C4-2B (cell line): ENCODE measurements around the gene ABAT.
"Not testable (repeated sequence)": the region's sequence is repeated elsewhere in the genome, so short reads cannot be mapped to it uniquely, and the experiment has no call there.

Experiments
- H3K27ac ChIP-seq: fragments of 450-650 bp; 2 replicates; pipeline ENCODE4 v1.5.1; 2017
- ZFX ChIP-seq: fragments of 450-650 bp; IDR thresholded peaks from 2 replicates; pipeline ENCODE4 v1.6.1; 2017
- TF ChIP-seq, protein P1 (sequence below): fragments of 450-650 bp; conservative IDR thresholded peaks from 2 replicates; pipeline ENCODE4 v1.5.1; 2017; ENCODE audit warnings: mild to moderate bottlenecking

The ABAT gene

DNA sequence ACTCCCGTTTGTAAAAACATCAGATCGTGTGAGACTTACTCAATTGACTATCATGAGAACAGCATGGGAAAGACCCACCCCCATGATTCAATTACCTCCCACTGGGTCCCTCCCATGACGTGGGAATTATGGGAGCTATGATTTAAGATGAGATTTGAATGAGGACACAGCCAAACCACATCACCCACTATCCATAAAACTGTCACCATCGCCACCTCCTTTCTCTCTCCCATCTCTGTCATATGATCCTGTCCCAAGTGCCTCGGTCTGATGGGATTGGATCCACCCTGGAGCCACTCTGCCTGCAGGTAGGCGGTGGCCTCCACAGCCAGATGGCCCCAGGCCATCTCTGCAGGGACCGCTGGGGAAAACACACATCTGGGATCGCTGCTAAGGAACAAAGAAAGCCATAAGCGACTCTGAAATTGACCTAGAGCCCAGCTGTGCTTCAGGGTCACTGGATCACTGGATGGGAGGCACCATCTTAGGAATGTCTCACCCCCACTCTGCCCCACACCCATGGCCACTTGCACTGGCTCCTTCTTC is 61.8 kb downstream of the ABAT start:
- no peak for TF ChIP-seq ZFX
- TF ChIP-seq, protein P1, sequence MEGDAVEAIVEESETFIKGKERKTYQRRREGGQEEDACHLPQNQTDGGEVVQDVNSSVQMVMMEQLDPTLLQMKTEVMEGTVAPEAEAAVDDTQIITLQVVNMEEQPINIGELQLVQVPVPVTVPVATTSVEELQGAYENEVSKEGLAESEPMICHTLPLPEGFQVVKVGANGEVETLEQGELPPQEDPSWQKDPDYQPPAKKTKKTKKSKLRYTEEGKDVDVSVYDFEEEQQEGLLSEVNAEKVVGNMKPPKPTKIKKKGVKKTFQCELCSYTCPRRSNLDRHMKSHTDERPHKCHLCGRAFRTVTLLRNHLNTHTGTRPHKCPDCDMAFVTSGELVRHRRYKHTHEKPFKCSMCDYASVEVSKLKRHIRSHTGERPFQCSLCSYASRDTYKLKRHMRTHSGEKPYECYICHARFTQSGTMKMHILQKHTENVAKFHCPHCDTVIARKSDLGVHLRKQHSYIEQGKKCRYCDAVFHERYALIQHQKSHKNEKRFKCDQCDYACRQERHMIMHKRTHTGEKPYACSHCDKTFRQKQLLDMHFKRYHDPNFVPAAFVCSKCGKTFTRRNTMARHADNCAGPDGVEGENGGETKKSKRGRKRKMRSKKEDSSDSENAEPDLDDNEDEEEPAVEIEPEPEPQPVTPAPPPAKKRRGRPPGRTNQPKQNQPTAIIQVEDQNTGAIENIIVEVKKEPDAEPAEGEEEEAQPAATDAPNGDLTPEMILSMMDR = no peak

DNA sequence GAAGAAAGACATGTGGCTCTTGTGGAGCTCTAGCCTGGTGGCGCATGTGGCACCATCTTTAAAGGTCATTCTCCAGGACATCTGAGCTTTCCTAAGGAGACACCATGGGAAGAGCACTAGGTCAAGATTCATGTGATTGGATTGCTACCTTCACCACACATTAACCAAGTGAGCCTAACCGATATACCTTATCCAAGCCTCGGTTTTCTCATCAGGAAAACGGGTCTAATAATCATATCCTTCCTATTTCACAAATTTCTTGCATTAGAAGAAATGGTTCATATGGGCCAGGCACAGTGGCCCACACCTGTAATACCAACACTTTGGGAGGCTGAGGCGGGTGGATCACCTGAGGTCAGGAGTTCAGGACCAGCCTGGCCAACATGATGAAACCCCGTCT is 64.7 kb downstream of the ABAT start:
- H3K27ac ChIP-seq = no peak overlapping the region
- no peak for TF ChIP-seq ZFX
- TF ChIP-seq, protein P1 = no peak

More for the DNA sequence above, 61.8 kb downstream of the ABAT start:
- no peak overlapping the region for H3K27ac ChIP-seq

DNA sequence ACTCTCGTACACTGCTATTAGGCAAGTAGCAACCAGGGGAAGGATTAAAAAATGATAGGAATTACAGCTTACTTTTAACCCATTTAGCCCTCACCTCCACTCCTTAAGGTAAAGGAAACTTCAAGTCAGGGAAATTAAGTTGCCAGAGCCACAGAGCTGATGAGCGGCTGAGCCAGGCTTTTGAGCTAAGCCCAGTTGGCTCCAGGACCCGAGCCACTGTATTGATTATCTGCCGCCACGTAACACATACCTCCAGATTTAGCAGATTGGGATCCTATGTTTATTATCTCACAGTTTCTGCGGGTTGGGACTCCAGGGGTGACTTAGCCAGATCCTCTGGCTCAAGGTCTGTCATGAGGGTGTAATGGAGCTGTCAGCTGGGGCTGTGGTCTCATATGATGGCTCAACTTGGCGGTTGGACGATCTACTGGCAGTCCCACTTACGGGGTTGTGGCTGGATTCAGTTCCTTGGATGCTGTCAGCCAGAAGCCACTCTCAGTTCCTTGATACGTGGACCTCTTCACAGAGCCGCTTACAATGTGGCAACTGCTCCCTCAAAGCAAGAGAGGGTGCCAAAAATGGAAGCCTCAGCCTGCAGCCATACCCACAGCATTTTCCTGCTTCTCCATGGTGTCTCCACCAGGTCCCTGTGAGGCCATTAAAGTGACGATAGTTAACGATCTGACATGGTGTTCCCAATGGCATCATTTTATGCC is 65.7 kb downstream of the ABAT start:
- no peak overlapping the region for H3K27ac ChIP-seq
- TF ChIP-seq, protein P1 = no peak
- TF ChIP-seq ZFX = no peak

DNA sequence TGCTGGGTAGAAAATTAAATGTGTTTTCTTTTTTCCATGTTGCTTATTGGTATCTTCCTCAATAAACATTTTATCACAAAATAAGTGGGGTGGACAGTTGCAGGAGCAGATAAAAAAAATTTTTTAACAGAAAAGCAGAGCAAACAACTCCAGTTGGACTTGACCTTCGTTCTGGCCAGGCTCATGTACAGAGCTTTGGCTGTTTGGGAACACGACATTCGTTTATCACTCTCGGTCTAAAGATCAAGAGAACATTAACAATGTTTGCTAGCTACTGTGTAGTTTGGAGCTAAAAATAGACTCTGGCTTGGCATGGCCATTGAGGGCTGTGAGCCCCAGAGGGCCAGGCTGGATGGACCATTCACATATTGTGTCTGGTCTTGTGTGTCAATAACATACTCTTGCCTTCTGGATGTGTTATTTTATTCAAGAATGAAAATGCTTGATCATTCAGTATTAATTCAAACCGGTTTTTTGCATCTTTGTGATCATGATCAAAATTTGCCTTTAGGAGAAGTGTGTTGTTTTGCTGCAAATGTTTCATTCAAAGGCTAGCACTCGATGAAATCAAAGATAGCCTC is 66.4 kb downstream of the ABAT start:
- TF ChIP-seq ZFX = no peak
- TF ChIP-seq, protein P1 = no peak
- no peak overlapping the region for H3K27ac ChIP-seq

DNA sequence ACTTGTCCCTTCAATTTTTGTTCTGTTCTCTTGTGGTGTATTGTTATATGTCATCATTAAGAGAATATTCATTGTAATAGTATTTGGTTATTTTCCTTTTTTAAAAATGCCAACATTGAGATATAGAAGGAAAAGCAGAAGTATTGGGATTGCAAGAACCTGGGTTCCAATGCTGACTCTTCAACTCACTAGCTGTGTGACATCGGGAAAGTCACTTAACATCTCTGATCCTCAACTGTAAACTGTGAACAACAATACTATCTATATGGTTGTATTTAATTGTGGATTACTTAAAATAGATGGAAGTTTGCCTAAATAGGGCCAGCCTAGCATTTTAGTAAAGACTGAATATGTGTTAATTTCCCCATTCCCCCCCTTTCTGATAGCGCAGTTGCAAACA is 67.2 kb downstream of the ABAT start:
- TF ChIP-seq, protein P1 = no peak
- no peak for TF ChIP-seq ZFX
- H3K27ac ChIP-seq = no peak overlapping the region

DNA sequence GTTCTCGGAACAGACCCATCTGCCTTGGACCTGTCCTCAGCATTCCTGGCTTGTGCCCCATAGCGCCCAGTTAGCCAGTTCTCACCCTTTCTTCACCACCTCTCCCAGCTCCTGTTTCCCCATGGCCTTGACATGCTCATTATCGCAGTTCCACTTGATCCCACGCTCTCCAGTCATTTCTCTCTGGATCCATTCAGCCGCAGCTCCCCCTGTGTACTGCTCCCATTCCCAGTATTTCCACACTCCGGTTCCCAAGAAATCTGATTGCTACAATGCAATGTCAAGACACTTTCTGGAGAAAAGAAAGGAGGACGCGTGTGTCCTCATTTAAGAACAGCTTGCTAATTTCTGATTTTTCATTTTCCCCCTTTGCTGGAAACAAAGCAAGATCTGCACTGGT is 67.7 kb downstream of the ABAT start:
- TF ChIP-seq, protein P1 = no peak
- no peak for TF ChIP-seq ZFX
- no peak overlapping the region for H3K27ac ChIP-seq

DNA sequence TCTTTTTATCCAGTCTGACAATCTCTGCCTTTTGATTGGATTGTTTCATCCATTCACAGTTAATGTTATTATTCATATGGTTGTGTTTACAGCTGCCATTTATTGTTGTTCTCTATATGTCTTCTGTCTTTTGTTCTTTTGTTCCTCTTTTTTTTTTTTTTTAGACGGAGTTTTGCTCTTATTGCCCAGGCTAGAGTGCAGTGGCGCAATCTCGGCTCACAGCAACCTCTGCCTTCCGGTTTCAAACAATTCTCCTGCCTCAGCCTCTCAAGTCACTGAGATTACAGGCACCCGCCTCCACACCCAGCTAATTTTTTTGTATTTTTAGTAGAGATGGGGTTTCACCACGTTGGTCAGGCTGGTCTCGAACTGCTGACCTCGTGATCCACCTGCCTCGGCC is 74.5 kb downstream of the ABAT start:
- not testable (repeated sequence) for H3K27ac ChIP-seq
